CD4-positive, CD25-positive, alpha-beta regulatory T cell (primary cell): ENCODE measurements around the gene RFX2. TPM values are rescaled to one million over a fixed set of nuclear protein-coding genes. Genes with fewer than 3 reads are reported as not detected.

Experiments
- ATAC-seq, 2 donors: fragments of 150-1000 bp; cut with Tn5 transposase; one replicate each; pipeline ENCODE4 v1.10.0; 2021; ENCODE audit warnings: low read depth in 2 of 2, moderate number of reproducible peaks in 2 of 2, moderate library complexity in 1 of 2
- DNase-seq, 3 donors: peaks; one replicate each; pipeline versions ENCODE4 v3.0.0 to v3.0.0-alpha.2; 2012 to 2022; ENCODE audit warnings: mixed read lengths in 1 of 3
- H3K27ac ChIP-seq: one replicate; pipeline ENCODE4 v1.7.0; 2013; ENCODE audit warnings: mild to moderate bottlenecking, low read length; ENCODE audit not compliant: insufficient read depth, poor library complexity, severe bottlenecking
- H3K27me3 ChIP-seq: one replicate; pipeline ENCODE4 v1.7.0; 2013; ENCODE audit warnings: low read length; ENCODE audit not compliant: control insufficient read depth, insufficient read depth
- H3K36me3 ChIP-seq: one replicate; pipeline ENCODE4 v1.7.0; 2013; ENCODE audit warnings: mild to moderate bottlenecking, low read length, moderate library complexity; ENCODE audit not compliant: control insufficient read depth, insufficient read depth
- H3K4me1 ChIP-seq: 2 replicates; pipeline ENCODE4 v1.7.0; 2013; ENCODE audit warnings: mild to moderate bottlenecking, low read length; ENCODE audit not compliant: insufficient read depth, control insufficient read depth, poor library complexity, severe bottlenecking
- H3K4me3 ChIP-seq: one replicate; pipeline ENCODE4 v1.7.0; 2013; ENCODE audit warnings: low read depth, mild to moderate bottlenecking, low read length, moderate library complexity
- H3K9me3 ChIP-seq, 2 experiments: 1 replicate in 1 of 2; 2 replicates in 1 of 2; pipeline ENCODE4 v1.7.0; 2013; ENCODE audit warnings: low read length in 2 of 2, mild to moderate bottlenecking in 1 of 2, moderate library complexity in 1 of 2; ENCODE audit not compliant: control insufficient read depth in 2 of 2
- H3K27ac Mint-ChIP-seq, 3 donors: one replicate each; pipeline ENCODE4 v1.8.0; 2020 to 2022; ENCODE audit warnings: mild to moderate bottlenecking in 3 of 3, mixed read lengths in 3 of 3, moderate library complexity in 2 of 3
- H3K27me3 Mint-ChIP-seq: one replicate; pipeline ENCODE4 v1.8.0; 2022; ENCODE audit warnings: mild to moderate bottlenecking, mixed read lengths
- H3K36me3 Mint-ChIP-seq: one replicate; pipeline ENCODE4 v1.8.0; 2020; ENCODE audit warnings: mixed read lengths
- H3K4me1 Mint-ChIP-seq, 4 donors: one replicate each; pipeline ENCODE4 v1.8.0; 2020 to 2022; ENCODE audit warnings: mixed read lengths in 4 of 4, mild to moderate bottlenecking in 1 of 4
- H3K4me3 Mint-ChIP-seq, 4 donors: one replicate each; pipeline ENCODE4 v1.8.0; 2020 to 2022; ENCODE audit warnings: mild to moderate bottlenecking in 4 of 4, mixed read lengths in 4 of 4, moderate library complexity in 3 of 4
- H3K9me3 Mint-ChIP-seq, 7 donors: one replicate each; pipeline ENCODE4 v1.8.0; 2020 to 2022; ENCODE audit warnings: mixed read lengths in 7 of 7, mild to moderate bottlenecking in 3 of 7, moderate library complexity in 2 of 7
- polyA plus RNA-seq, 4 donors: library from polyadenylated mRNA; unstranded; fragments of 300-500 nt; fragmentation: Illumina TruSeq; gene quantifications; one replicate each; pipeline ENCODE4 v1.2.3, GENCODE V29; 2021
- total RNA-seq: library from RNA; stranded (reverse); gene quantifications from one replicate; pipeline ENCODE4 v1.2.3, GENCODE V29; 2022

The RFX2 gene
- total and polyA plus RNA-seq, 5 donors from 2014 or later, result 1.3 to 3.3 (median 2.3) TPM

DNA sequence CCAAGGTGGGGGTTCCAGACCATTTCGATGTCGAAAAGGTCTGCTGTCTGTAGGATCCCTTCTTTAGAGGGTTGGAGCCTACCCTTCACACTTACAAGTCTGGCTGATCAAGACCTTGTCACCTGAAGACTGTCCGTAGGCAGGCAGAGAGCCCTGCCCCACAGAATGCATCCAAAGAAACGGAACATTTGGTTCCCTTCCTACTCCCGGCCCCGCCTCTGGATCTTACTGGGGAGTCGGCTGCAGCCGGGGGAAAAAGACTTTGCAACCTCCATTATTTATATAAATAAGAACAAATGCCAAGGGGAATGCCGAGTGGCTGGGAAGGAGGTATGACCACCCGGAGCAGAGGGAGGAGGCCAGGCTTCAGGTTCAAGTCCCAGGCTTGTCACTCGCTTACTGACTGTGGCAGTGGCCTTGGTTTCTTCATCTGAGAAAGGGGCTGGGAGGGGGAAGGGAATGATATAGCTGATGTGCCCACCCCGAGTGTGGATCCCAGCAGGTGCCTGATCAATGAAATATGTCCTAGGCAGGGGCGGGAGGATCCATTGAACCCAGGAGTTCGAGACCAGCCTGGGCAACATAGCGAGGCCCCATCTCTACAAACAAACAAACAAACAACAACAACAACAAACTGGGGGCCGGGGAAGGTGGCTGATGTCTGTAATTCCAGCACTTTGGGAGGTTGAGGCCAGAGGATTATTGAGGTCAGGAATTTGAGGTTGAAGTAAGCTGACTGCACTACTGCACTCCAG, 48.7 kb downstream of the RFX2 start:
- no peak for ATAC-seq
- no peaks in the 10 kb centered on the region for H3K9me3 Mint-ChIP-seq
- Histone ChIP-seq H3K27me3 (no peaks in the 10 kb centered on the region), H3K9me3 (no peaks in the 10 kb centered on the region), H3K4me3 (peak overlapping the region; percentile 37), H3K36me3 (no peaks in the 10 kb centered on the region), H3K27ac (no peak overlapping the region), H3K4me1 (peaks cover 46% of the 10 kb centered on the region)
- peaks cover 4 to 65% (median 46%) of the 10 kb centered on the region in 4 donors for H3K4me1 Mint-ChIP-seq
- no peak for DNase-seq
- H3K36me3 Mint-ChIP-seq, result no peaks in the 10 kb centered on the region
- peak overlapping the region; percentile 61 to 90 (median 83) for H3K4me3 Mint-ChIP-seq
- H3K27me3 Mint-ChIP-seq, result no peaks in the 10 kb centered on the region
- H3K27ac Mint-ChIP-seq, result peak overlapping the region; percentile 67 to 83 (median 82)

DNA sequence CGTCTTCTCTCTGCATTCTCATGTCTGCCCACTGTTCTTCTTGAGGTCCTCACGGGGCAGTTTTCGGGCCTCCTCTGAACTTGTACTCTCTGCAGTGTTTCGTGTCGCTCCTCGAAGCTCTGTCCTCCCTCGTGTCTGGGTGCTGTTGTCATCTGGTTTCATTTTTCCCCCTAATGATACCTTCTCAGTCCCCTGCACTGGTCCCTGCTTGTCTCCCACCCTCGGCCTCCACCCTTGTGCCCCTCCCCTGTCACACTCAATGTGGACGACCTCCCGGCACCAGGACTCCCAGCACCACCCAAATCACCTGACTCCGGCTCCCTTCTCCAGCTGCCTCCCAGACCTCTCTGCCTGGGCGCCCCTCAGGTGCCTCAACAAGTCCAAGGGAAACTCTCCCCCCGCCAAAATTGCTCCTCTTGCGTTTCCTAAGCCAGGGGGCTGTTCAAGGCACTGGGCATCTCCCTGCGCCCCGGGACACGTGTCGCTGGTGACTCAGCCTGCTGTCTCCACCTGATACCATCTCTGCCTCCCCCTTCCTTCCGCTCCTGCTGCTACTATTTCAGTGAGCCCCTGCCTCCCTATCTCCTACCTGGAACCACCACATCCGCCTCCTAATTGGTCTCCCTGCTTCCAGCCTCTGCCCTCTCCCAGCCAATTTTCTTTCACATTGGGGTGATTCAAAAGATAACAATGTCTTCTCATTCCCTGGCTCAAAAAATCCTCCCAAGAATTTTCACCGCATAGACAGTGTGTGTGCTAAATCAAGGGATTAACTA, 49.5 kb downstream of the RFX2 start:
- no peaks in the 10 kb centered on the region for H3K9me3 Mint-ChIP-seq
- Histone ChIP-seq H3K9me3 (no peaks in the 10 kb centered on the region), H3K27me3 (no peaks in the 10 kb centered on the region), H3K4me3 (peak overlapping the region; percentile 45), H3K27ac (no peak overlapping the region), H3K36me3 (no peaks in the 10 kb centered on the region), H3K4me1 (peaks cover 39% of the 10 kb centered on the region)
- H3K4me1 Mint-ChIP-seq, result peaks cover 0 to 57% (median 40%) of the 10 kb centered on the region in 4 donors
- ATAC-seq, result peak; percentile 65 to 79
- peak overlapping the region; percentile 67 to 82 (median 77) for H3K27ac Mint-ChIP-seq
- DNase-seq, result peak in 2 of 3 donors; percentile 48 to 78
- H3K4me3 Mint-ChIP-seq, result peak overlapping the region; percentile 61 to 90 (median 83)
- H3K27me3 Mint-ChIP-seq, result no peaks in the 10 kb centered on the region
- H3K36me3 Mint-ChIP-seq, result no peaks in the 10 kb centered on the region

DNA sequence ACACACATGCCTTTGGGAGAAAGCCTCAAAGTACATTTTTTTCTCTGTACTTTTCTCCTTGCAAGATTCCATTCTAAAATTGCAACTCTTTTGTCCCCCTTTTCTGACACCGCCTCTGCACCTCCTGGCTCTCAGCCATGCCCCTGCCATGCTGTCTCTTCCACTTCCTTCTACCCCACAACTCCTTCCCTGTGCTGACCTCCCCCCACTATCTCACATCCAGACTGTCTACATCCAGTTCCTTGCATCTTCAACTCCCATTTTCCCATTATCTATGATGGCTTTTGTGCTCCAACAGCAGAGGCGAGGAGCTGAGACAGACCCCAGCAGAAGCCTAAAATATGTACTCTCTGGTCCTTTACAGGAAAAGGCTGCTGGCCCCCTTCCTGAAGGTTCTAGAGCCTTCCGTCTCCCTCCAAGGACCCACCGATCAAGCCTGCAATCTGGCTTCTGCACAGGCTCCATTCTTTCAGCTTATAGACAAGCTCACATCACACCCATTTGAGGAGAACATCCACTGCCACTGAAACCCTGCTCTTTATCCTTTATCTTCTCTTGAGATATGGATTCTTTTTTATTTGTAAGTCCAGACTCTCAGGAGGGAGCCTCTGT, 50.2 kb downstream of the RFX2 start:
- Mint-ChIP-seq H3K27ac (peak overlapping the region; percentile 25 to 77 (median 59)), H3K9me3 (no peaks in the 10 kb centered on the region), H3K4me1 (peaks cover 0 to 50% (median 35%) of the 10 kb centered on the region in 4 donors), H3K4me3 (peak overlapping the region; percentile 61 to 90 (median 83)), H3K36me3 (no peaks in the 10 kb centered on the region), H3K27me3 (no peaks in the 10 kb centered on the region)
- Histone ChIP-seq H3K27me3 (no peaks in the 10 kb centered on the region), H3K4me1 (peaks cover 33% of the 10 kb centered on the region), H3K4me3 (peak overlapping the region; percentile 45), H3K9me3 (no peaks in the 10 kb centered on the region), H3K27ac (no peak overlapping the region), H3K36me3 (no peaks in the 10 kb centered on the region)
- DNase-seq (peak in 1 of 3 donors; percentile 17), ATAC-seq (no peak)

DNA sequence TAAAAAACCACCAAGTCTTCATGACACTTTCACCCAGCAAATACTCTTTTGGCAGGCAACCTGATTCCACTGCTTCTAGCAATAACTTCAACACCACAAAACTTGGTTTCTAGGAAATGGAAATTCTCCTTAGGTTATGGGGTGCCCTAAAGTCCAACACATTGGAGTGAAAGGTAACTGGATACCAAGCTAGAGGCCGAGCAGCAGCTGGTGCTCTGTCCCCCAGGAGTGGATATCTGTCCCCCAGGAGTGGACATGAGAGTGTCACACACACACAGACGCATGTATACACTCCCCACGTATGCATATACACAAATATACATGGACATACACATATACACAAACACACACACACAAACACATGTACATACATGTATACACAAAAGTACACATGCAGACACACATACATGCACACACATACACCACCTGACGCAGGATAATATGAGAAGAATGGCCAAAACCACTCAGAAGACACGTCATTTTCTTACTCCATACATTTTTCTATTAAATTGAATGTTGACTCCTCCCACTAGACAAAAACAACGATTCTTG, 50.8 kb downstream of the RFX2 start:
- Mint-ChIP-seq H3K9me3 (no peaks in the 10 kb centered on the region), H3K4me3 (peak overlapping the region in 1 of 4 donors; percentile 90), H3K27me3 (no peaks in the 10 kb centered on the region)

DNA sequence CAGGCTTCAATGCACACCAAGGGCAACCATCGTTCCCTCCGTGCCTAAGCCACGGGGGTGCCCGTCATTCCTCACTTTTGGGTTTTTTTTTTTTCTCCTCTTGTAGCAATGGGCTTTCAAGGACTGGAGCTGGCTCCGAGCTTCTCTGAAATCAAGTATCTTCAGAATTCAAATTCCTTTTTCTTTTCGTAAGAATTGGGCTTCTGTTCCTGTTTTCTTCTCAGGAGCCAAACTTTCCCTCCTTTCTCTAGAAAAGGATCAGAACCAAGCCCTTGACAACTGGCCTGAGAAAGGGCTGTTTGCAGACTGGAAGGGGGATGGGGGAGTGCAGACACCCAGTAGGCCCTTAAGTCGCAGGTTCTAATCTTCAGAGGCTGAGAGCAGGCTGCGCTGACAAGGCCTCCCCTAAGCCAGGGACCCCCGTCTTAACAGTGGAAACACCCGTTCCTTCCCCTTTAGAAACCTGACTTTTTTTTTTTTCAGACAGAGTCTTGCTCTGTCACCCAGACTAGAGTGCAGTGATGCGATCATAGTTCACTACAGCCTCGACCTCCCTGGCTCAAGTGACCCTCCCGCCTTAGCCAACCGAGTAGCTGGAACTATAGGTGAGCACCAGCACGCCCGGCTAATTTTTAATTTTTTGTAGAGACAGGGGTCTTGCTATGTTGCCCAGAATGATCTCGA, 51.6 kb downstream of the RFX2 start:
- H3K27ac ChIP-seq, result no peak overlapping the region
- peaks cover 0 to 44% (median 33%) of the 10 kb centered on the region in 4 donors for H3K4me1 Mint-ChIP-seq
- H3K4me3 ChIP-seq, result no peak overlapping the region
- no peaks in the 10 kb centered on the region for H3K36me3 Mint-ChIP-seq
- H3K9me3 ChIP-seq, result no peaks in the 10 kb centered on the region
- H3K4me1 ChIP-seq, result peaks cover 33% of the 10 kb centered on the region
- ATAC-seq (no peak), DNase-seq (no peak)
- no peaks in the 10 kb centered on the region for H3K9me3 Mint-ChIP-seq
- no peak overlapping the region for H3K4me3 Mint-ChIP-seq
- no peaks in the 10 kb centered on the region for H3K27me3 ChIP-seq
- no peak overlapping the region for H3K27ac Mint-ChIP-seq
- no peaks in the 10 kb centered on the region for H3K27me3 Mint-ChIP-seq
- no peaks in the 10 kb centered on the region for H3K36me3 ChIP-seq

More for the DNA sequence above, 50.8 kb downstream of the RFX2 start:
- no peaks in the 10 kb centered on the region for H3K9me3 ChIP-seq
- no peaks in the 10 kb centered on the region for H3K27me3 ChIP-seq
- no peaks in the 10 kb centered on the region for H3K36me3 ChIP-seq
- no peaks in the 10 kb centered on the region for H3K36me3 Mint-ChIP-seq
- ATAC-seq (no peak), DNase-seq (no peak)
- no peak overlapping the region for H3K4me3 ChIP-seq
- H3K4me1 ChIP-seq, result peaks cover 33% of the 10 kb centered on the region
- H3K27ac ChIP-seq, result no peak overlapping the region
- peak overlapping the region in 2 of 3 donors; percentile 25 to 59 for H3K27ac Mint-ChIP-seq
- H3K4me1 Mint-ChIP-seq, result peaks cover 0 to 49% (median 34%) of the 10 kb centered on the region in 4 donors

DNA sequence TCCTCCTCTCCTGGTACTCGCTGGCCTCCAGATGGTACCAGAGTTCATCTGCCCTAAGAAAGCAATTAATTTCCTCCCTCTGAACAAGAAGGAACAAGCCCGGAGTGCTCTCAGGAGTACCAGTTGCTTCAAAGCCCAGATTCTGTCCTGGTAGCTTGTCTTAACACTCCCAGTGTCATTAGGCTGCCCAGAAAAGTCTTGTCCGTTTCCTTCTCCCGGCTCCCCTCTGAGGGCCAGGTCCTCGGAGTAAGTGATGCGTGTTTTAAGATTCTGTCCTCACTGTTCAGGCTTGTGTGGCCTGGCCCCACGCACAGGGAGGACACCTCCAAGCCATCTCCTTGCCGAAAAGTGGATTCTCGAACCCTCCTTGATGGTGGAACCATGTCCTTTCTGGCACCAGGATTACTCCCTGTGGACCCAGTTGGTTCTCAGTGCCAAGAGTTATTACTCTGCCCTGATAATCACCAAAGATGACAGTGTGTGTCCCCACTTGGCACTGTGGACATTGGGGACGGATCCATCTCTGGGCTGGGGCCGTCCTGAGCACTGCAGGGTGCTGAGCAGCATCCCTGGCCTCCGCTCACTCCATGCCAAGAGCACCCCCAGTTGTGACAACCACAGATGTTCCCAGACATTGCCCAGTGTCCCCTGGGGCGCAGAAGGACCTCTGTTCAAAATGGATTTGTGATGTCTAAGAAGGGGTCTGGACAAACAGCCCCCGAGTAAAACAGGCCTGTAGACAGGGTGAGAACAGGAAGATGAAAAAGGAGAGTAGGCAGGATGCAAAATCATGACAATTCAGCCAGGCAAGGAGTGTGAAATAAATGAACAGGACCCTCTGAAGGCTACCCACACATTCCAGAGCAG, 52.4 kb downstream of the RFX2 start:
- H3K9me3 Mint-ChIP-seq, result no peaks in the 10 kb centered on the region
- DNase-seq (no peak), ATAC-seq (no peak)
- H3K27me3 ChIP-seq, result no peaks in the 10 kb centered on the region
- peaks cover 0 to 43% (median 33%) of the 10 kb centered on the region in 4 donors for H3K4me1 Mint-ChIP-seq
- peaks cover 33% of the 10 kb centered on the region for H3K4me1 ChIP-seq
- H3K36me3 ChIP-seq, result no peaks in the 10 kb centered on the region
- no peak overlapping the region for H3K27ac ChIP-seq
- no peaks in the 10 kb centered on the region for H3K36me3 Mint-ChIP-seq
- H3K27ac Mint-ChIP-seq, result peak overlapping the region in 2 of 3 donors; percentile 27 to 41
- no peak overlapping the region for H3K4me3 ChIP-seq
- no peaks in the 10 kb centered on the region for H3K9me3 ChIP-seq
- no peak overlapping the region for H3K4me3 Mint-ChIP-seq
- H3K27me3 Mint-ChIP-seq, result peaks cover 5% of the 10 kb centered on the region
